IMR-90 (cell line): ENCODE measurements around the gene TBXAS1. TPM values are rescaled to one million over a fixed set of nuclear protein-coding genes. Genes with fewer than 3 reads are reported as not detected.

Source experiments
- ATAC-seq: fragments of 200-7000 bp; cut with Tn5 transposase; 2 replicates; pipeline ENCODE4 v1.9.1; 2020; ENCODE audit warnings: low read depth, mild to moderate bottlenecking, moderate library complexity
- BruUV-seq: library from RNA; stranded (reverse); fragments of 400-500 nt; replicated peaks from 2 replicates; lab custom pipeline; 2021; lab: Mats Ljungman, UMichigan
- CTCF ChIA-PET: fragments of 300-600 bp; formaldehyde crosslinking; extraction: SDS; loops from one replicate; lab custom pipeline; 2021; ENCODE audit warnings: antibody characterized with exemption; lab: Yijun Ruan, JAX
- POLR2A ChIA-PET: fragments of 300-600 bp; sonication (Branson Sonifier 250); formaldehyde crosslinking; loops from one replicate; lab custom pipeline; 2022; ENCODE audit warnings: antibody characterized with exemption; ENCODE audit not compliant: unreplicated experiment; lab: Charles Lee
- DNase-seq: peaks from one replicate; pipeline ENCODE4 v3.0.0; 2013
- H2AFZ ChIP-seq: replicated peaks from 2 replicates; pipeline ENCODE3; 2013; ENCODE audit warnings: low read length, mild to moderate bottlenecking; ENCODE audit not compliant: poor library complexity
- H2AK5ac ChIP-seq: 2 replicates; pipeline ENCODE4 v1.6.1; 2013; ENCODE audit warnings: low read depth, low read length, inconsistent platforms
- H2AK9ac ChIP-seq: replicated peaks from 2 replicates; pipeline ENCODE3; 2013; ENCODE audit warnings: mild to moderate bottlenecking, low read depth, low read length, moderate library complexity; ENCODE audit not compliant: poor library complexity
- H2BK120ac ChIP-seq: 2 replicates; pipeline ENCODE4 v1.6.1; 2013; ENCODE audit warnings: low read depth, low read length, inconsistent platforms
- H2BK15ac ChIP-seq: 3 replicates; pipeline ENCODE4 v1.6.1; 2013; ENCODE audit warnings: low read depth, low read length, inconsistent platforms
- H2BK20ac ChIP-seq: 2 replicates; pipeline ENCODE4 v1.6.1; 2013; ENCODE audit warnings: low read depth, mild to moderate bottlenecking, inconsistent platforms, low read length, moderate library complexity
- H2BK5ac ChIP-seq: 2 replicates; pipeline ENCODE4 v1.6.1; 2013; ENCODE audit warnings: mild to moderate bottlenecking, low read depth, low read length, inconsistent platforms; ENCODE audit not compliant: poor library complexity, severe bottlenecking
- H3K14ac ChIP-seq: replicated peaks from 2 replicates; pipeline ENCODE4 v1.6.1; 2013; ENCODE audit warnings: low read depth, low read length, inconsistent platforms
- H3K18ac ChIP-seq: 2 replicates; pipeline ENCODE4 v1.6.1; 2013; ENCODE audit warnings: low read depth, low read length, control low read depth
- H3K23ac ChIP-seq: 2 replicates; pipeline ENCODE4 v1.6.1; 2013; ENCODE audit warnings: low read depth, low read length, inconsistent platforms
- H3K27ac ChIP-seq: 2 replicates; pipeline ENCODE4 v1.5.1; 2013; ENCODE audit warnings: mild to moderate bottlenecking, control low read depth, low read length; ENCODE audit not compliant: insufficient read depth
- H3K27me3 ChIP-seq: 2 replicates; pipeline ENCODE4 v1.6.1; 2013; ENCODE audit warnings: low read length; ENCODE audit not compliant: control insufficient read depth, insufficient read depth
- H3K36me3 ChIP-seq: 2 replicates; pipeline ENCODE4 v1.6.1; 2013; ENCODE audit warnings: low read length, mixed read lengths; ENCODE audit not compliant: control insufficient read depth, insufficient read depth
- H3K4ac ChIP-seq: 2 replicates; pipeline ENCODE4 v1.6.1; 2013; ENCODE audit warnings: low read depth, low read length, inconsistent platforms
- H3K4me1 ChIP-seq: 2 replicates; pipeline ENCODE4 v1.6.1; 2013; ENCODE audit warnings: low read length, mixed read lengths; ENCODE audit not compliant: control insufficient read depth, insufficient read depth
- H3K4me2 ChIP-seq: 2 replicates; pipeline ENCODE4 v1.6.1; 2013; ENCODE audit warnings: low read depth, mild to moderate bottlenecking, control low read depth, low read length, moderate library complexity
- H3K4me3 ChIP-seq: 2 replicates; pipeline ENCODE4 v1.5.1; 2013; ENCODE audit warnings: low read depth, mild to moderate bottlenecking, control low read depth, low read length, moderate library complexity; ENCODE audit not compliant: insufficient read depth
- H3K56ac ChIP-seq: 2 replicates; pipeline ENCODE4 v1.6.1; 2013; ENCODE audit warnings: low read length, inconsistent platforms; ENCODE audit not compliant: insufficient read depth; ENCODE audit errors: extremely low read depth
- H3K79me1 ChIP-seq, 2 experiments: 2 replicates each; pipeline ENCODE4 v1.6.1; 2013; ENCODE audit warnings: low read length in 2 of 2, inconsistent platforms in 1 of 2, low read depth in 1 of 2
- H3K9ac ChIP-seq: 2 replicates; pipeline ENCODE4 v1.6.1; 2013; ENCODE audit warnings: low read depth, low read length, control low read depth
- H3K9me1 ChIP-seq: 2 replicates; pipeline ENCODE4 v1.6.1; 2013; ENCODE audit warnings: low read length, inconsistent platforms; ENCODE audit not compliant: insufficient read depth
- H3K9me3 ChIP-seq: 2 replicates; pipeline ENCODE4 v1.6.1; 2013; ENCODE audit warnings: low read length; ENCODE audit not compliant: control insufficient read depth, insufficient read depth
- H4K20me1 ChIP-seq: 2 replicates; pipeline ENCODE4 v1.6.1; 2013; ENCODE audit warnings: low read length, inconsistent platforms; ENCODE audit not compliant: insufficient read depth
- H4K5ac ChIP-seq: 2 replicates; pipeline ENCODE4 v1.6.1; 2013; ENCODE audit warnings: mild to moderate bottlenecking, low read depth, low read length, control low read depth
- H4K8ac ChIP-seq, 2 experiments: 2 replicates each; pipeline ENCODE4 v1.6.1; 2013; ENCODE audit warnings: low read depth in 2 of 2, low read length in 2 of 2, control low read depth in 1 of 2, inconsistent platforms in 1 of 2
- H4K91ac ChIP-seq: 2 replicates; pipeline ENCODE4 v1.6.1; 2013; ENCODE audit warnings: low read depth, low read length, inconsistent platforms; ENCODE audit not compliant: insufficient read depth
- FOS ChIP-seq: fragments of 150-350 bp; IDR thresholded peaks from 2 replicates; pipeline ENCODE4 v1.6.1; 2016; ENCODE audit warnings: low read depth, low read length
- MAZ ChIP-seq: IDR thresholded peaks from 2 replicates; pipeline ENCODE4 v1.6.1; 2012; ENCODE audit warnings: low read depth, mild to moderate bottlenecking, low read length, improper control_type of control experiment, moderate library complexity, borderline replicate concordance
- MXI1 ChIP-seq: IDR thresholded peaks from 2 replicates; pipeline ENCODE4 v1.6.1; 2012; ENCODE audit warnings: low read depth, mild to moderate bottlenecking, low read length, moderate library complexity, borderline replicate concordance
- RAD21 ChIP-seq: IDR thresholded peaks from 2 replicates; pipeline ENCODE4 v1.6.1; 2012; ENCODE audit warnings: low read length, improper control_type of control experiment
- SMC3 ChIP-seq: fragments of 150-350 bp; IDR thresholded peaks from 2 replicates; pipeline ENCODE4 v1.6.1; 2016; ENCODE audit warnings: low read depth, mild to moderate bottlenecking, antibody characterized with exemption, low read length, moderate library complexity
- dilution Hi-C: fragments of 300-500 bp; cut with HindIII; formaldehyde crosslinking; loops from one replicate; pipeline ENCODE4 v1.14.3; 2018; ENCODE audit warnings: low sequenced_read_pairs; ENCODE audit not compliant: unreplicated experiment
- in situ Hi-C: fragments of 300-500 bp; cut with MboI; formaldehyde crosslinking; loops from 3 replicates; pipeline ENCODE4 v1.14.3; 2019; ENCODE audit warnings: low sequenced_read_pairs, inconsistent platforms, mixed read lengths
- intact Hi-C: fragments of 100-400 bp; cut with micrococcal nuclease; formaldehyde crosslinking; loops from 2 replicates; pipeline ENCODE4 v1.10.0; 2022
- polyA plus RNA-seq, 3 experiments: library from polyadenylated mRNA; depleted of rRNA; stranded (reverse); fragments of >200 nt; gene quantifications; 2 replicates each; pipeline ENCODE4 v1.2.3, GENCODE V29; 2012; ENCODE audit warnings: low replicate concordance in 1 of 3
- total RNA-seq: library from RNA; depleted of rRNA; stranded (reverse); fragments of >200 nt; gene quantifications from 2 replicates; pipeline ENCODE4 v1.2.3, GENCODE V29; 2012
- TF ChIP-seq, protein P1 (sequence below): fragments of 150-350 bp; IDR thresholded peaks from 2 replicates; pipeline ENCODE4 v1.6.1; 2016; ENCODE audit warnings: low read depth, mild to moderate bottlenecking, low read length, moderate library complexity, borderline replicate concordance

The TBXAS1 gene
- total and polyA plus RNA-seq, 2 of the 4 experiments (the other 2 are of a cell fraction), result 5.9 to 10.8 TPM

- no peaks in the 10 kb centered on the region for H3K9me3 ChIP-seq
- peak overlapping the region; percentile 26 for H4K91ac ChIP-seq
- peak overlapping the region; percentile 77; the same call in 1 of the 2 replicates for H2BK120ac ChIP-seq
- no peaks in the 10 kb centered on the region for H3K36me3 ChIP-seq
- H4K20me1 ChIP-seq, result no peaks in the 10 kb centered on the region
- peak overlapping the region; percentile 8; the same call in 1 of the 3 replicates for H2BK15ac ChIP-seq
- H3K4me3 ChIP-seq, result no peak overlapping the region
- dilution Hi-C loops, result no loop called here
- no TSS peak for BruUV-seq
- intact Hi-C loops, result loop anchor here (5.0 kb wide), 1 partner anchor 170 kb away; no protein-coding TSS in a partner anchor
- in situ Hi-C loops, result no loop called here
- DNase-seq (no peak), ATAC-seq (no peak)
- no peak overlapping the region for H2BK5ac ChIP-seq
- peak overlapping the region; percentile 76 for H2AK5ac ChIP-seq
- H3K4me1 ChIP-seq, result peaks cover 39% of the 10 kb centered on the region
- no peak overlapping the region; the same call in 1 of the 2 replicates for H3K14ac ChIP-seq
- ChIA-PET POLR2A (no interaction called here), CTCF (no interaction called here)
- peaks cover 0 to 14% of the 10 kb centered on the region in 2 experiments; a peak in 2 of 4 replicates for H3K79me1 ChIP-seq
- peak overlapping the region; percentile 68; the same call in 1 of the 2 replicates for H3K4ac ChIP-seq
- no peak overlapping the region for H3K27ac ChIP-seq
- no peak overlapping the region for H4K8ac ChIP-seq
- TF ChIP-seq FOS (no peak), MAZ (no peak), RAD21 (no peak), SMC3 (no peak), MXI1 (no peak)
- TF ChIP-seq, protein P1, sequence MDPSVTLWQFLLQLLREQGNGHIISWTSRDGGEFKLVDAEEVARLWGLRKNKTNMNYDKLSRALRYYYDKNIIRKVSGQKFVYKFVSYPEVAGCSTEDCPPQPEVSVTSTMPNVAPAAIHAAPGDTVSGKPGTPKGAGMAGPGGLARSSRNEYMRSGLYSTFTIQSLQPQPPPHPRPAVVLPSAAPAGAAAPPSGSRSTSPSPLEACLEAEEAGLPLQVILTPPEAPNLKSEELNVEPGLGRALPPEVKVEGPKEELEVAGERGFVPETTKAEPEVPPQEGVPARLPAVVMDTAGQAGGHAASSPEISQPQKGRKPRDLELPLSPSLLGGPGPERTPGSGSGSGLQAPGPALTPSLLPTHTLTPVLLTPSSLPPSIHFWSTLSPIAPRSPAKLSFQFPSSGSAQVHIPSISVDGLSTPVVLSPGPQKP, result no peak
- no peak overlapping the region for H3K9ac ChIP-seq
- no peak overlapping the region for H2AK9ac ChIP-seq
- H3K9me1 ChIP-seq, result peaks cover 16% of the 10 kb centered on the region
- H3K4me2 ChIP-seq, result no peak overlapping the region
- H2AFZ ChIP-seq, result no peak overlapping the region
- peak overlapping the region; percentile 16; the same call in 1 of the 2 replicates for H3K18ac ChIP-seq
- H4K5ac ChIP-seq, result peak overlapping the region; percentile 10; the same call in 1 of the 2 replicates
- no peaks in the 10 kb centered on the region for H3K27me3 ChIP-seq
- H3K56ac ChIP-seq, result no peak overlapping the region
- peak overlapping the region; percentile 78; the same call in 1 of the 2 replicates for H2BK20ac ChIP-seq
- H3K23ac ChIP-seq, result no peak overlapping the region
Observed at GRCh38 chr7:139827042-139827441, 2.0 kb upstream of the TBXAS1 start.
